Hepatocyte (in vitro differentiated cells): ENCODE results near the gene TDP2.

Experiments used
- EZH2 ChIP-seq: fragments of 200-600 bp; sonication (generic); IDR thresholded peaks from 2 replicates; pipeline ENCODE4 v1.6.1; 2016; ENCODE audit warnings: antibody characterized with exemption, mild to moderate bottlenecking, borderline replicate concordance
- EZH2phosphoT487 ChIP-seq: fragments of 200-600 bp; sonication (generic); IDR thresholded peaks from one replicate; pipeline ENCODE4 v1.6.1; 2018; ENCODE audit warnings: antibody characterized with exemption, mild to moderate bottlenecking, low read depth, moderate library complexity; ENCODE audit not compliant: unreplicated experiment, severe bottlenecking
- TF ChIP-seq, protein P1 (sequence below): fragments of 200-600 bp; sonication (generic); IDR thresholded peaks from 2 replicates; pipeline ENCODE4 v1.5.1; 2016; ENCODE audit warnings: antibody characterized with exemption, mild to moderate bottlenecking; ENCODE audit not compliant: poor library complexity

DNA sequence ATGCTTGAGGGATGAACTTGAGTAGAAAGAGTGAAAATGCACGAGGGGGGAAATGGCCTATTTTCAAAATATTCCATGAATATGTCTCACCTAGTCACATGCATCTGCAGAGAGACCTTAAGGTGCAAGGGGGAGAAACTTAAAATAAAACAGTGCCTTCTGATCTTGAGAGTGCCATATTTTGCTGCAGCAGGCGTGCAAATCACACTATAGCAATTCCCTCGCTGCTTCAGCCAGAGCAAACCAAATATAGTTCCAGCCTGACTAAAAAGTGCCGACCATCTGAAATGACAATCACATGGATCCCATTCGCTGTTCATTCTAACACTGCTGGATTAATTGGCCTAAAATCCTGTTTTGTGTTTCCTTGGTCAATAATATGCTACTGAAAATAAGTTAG, 47.0 kb downstream of the TDP2 start:
- TF ChIP-seq, protein P1, sequence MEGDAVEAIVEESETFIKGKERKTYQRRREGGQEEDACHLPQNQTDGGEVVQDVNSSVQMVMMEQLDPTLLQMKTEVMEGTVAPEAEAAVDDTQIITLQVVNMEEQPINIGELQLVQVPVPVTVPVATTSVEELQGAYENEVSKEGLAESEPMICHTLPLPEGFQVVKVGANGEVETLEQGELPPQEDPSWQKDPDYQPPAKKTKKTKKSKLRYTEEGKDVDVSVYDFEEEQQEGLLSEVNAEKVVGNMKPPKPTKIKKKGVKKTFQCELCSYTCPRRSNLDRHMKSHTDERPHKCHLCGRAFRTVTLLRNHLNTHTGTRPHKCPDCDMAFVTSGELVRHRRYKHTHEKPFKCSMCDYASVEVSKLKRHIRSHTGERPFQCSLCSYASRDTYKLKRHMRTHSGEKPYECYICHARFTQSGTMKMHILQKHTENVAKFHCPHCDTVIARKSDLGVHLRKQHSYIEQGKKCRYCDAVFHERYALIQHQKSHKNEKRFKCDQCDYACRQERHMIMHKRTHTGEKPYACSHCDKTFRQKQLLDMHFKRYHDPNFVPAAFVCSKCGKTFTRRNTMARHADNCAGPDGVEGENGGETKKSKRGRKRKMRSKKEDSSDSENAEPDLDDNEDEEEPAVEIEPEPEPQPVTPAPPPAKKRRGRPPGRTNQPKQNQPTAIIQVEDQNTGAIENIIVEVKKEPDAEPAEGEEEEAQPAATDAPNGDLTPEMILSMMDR: no peak
- TF ChIP-seq EZH2 (no peak), EZH2phosphoT487 (no peak)
